GM18868 (cell line): ENCODE measurements around the gene EDEM1.

Experiments used
- ATAC-seq: cut with Tn5 transposase; IDR thresholded peaks from one replicate; pipeline ENCODE4 v1.9.1; 2021; ENCODE audit warnings: mild to moderate bottlenecking, moderate library complexity; ENCODE audit not compliant: unreplicated experiment

Gene EDEM1

DNA sequence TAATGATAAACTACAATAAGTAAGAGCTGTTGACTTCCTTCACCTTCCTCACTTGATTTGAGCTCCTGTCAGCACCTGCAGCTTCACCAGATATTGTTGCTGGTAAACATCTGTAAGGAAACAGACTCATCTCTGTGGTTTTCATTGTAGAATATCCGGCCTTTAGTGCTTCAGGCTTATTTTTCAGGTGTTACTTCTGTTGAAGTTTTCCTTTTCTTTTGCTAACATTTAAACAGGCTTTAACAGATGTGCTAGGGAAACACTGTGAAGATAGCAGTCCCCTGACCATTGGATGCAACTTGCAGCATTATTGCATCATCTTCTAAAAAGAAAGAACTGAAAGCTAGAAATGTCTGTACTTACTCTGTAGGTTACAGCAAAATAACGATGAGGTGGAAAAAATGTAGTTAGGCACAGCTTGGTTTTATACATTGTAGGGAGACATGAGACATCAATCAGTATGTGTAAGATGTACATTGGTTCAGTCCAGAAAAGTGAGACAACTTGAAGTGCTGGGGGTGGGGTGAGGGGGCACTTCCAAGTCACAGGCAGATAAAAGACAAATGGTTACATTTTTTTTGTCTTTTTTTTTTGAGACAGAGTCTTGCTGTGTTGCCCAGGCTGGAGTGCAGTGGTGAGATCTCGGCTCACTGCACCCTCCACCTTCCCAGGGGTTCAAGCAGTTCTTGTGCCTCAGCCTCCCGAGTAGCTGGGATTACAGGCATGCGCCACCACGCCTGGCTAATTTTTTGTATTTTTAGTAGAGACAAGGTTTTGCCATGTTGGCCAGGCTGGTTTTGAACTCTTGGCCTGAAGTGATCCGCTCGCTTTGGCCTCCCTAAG, 10.2 kb downstream of the EDEM1 start:
- peak; percentile 72 for ATAC-seq

DNA sequence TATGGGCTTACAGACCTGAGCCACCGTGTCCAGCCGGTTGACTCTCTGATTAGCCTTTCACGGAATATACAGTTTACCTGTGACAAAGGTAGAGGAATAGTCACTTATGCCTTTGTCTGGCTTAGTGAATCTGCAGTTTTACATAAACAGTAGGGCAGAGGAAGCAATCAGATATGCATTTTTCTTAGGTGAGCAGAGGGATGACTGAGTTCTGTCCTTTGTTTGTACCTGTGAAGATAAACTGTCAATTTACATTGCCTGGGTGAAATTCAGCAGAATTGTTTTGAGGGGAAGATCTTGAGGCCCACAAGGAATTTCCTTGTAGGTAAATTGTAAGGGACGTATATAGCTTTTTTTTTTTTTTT, 10.8 kb downstream of the EDEM1 start:
- ATAC-seq, result no peak

DNA sequence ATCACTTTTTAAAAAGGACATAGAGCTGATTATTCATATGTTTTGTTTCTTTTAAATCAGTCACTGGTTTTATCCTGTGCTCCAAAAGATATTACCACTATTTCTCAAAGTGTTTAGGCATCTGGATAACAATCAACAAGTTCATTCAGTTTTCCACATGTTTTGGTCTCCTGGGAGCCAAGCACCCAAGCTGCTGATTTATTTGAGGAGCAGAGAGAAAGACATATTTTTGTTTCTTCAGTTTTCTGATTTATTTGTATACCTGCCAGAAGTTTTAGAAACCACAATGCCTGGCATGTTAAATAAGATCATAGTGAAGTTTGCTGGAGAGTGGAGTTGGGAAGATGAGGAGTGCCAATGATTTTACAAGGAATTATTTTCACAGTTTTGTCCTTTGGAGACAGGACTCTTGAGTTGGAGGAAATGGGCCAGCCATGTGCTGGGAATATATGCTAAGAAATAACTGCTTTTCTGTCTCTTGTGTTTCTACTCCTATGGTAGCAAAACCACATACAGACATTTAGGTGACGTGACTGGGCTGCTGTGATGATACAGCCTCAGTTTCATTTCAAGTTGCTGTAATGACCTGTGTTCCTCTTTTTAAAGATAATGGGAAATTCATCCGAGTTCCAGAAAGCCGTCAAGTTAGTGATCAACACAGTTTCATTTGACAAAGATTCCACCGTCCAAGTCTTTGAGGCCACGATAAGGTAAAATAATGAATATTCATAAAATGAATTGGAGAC, 11.7 kb downstream of the EDEM1 start:
- ATAC-seq, result peak; percentile 53

DNA sequence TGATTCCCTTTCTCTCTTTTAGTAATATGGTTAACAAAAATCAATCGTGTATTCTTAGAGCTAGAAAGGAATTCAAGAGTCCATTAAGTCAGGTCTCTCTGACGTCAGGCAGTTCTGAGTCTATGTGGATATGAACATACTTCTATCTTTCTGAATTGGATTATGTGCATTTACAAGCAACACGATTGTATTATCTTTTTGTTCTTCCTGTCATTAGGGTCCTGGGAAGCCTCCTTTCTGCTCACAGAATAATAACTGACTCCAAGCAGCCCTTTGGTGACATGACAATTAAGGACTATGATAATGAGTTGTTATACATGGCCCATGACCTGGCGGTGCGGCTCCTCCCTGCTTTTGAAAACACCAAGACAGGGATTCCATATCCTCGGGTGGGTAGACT, 14.0 kb downstream of the EDEM1 start:
- ATAC-seq, result no peak

DNA sequence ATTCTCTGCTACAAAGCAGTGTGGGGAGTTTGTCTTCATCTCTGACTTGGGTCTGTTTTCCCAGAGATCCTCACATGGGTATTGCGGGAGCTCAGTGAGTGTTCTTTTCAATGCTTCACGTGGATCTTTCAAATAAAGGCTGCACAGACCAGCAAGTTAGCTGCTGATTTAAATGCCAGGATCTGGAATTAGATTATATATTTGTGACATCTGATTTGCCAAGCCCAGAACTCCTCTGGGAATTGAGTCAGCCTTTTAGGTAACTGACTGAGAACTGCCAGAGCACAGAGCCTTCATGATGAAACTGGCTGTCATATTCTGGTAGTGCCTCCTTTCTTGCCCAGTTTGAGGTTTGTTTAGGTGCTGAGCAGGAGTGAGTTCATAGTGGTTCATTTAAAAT, 14.7 kb downstream of the EDEM1 start:
- no peak for ATAC-seq

DNA sequence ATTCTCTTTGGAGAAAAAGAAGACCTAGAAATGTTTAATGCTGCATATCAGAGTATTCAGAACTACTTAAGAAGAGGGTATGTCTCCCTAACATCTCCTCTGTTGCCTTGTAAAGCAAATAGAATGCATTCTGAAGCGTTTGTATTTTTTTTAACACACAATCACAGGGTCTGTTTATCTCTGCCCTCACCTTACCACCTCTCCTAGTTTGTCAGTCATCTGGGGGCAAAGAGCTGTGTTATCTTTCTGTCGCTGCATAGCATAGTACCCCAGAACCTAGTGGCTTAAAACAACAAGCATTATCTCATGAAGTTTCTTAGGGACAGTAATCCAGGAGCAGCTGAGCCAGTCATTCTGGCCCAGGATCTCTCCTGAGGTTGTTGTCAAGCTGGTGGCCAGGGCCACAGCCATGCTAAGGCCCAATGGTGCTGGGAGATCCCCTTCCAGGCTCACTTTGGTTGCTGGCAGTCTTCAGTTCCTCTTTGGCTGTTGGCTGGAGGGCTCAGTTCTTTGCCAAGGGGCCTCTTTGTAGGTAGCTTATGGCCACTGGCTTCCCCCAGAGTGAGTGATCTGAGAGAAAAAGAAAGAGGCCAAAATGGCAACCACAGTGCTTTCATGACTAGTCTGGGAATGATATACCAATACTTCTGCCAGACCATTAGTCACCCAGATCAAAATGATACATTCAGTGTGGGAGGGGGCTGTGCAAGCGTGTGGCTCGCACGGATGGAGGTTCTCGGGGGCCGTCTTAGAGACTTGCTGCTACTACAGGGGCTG, 17.8 kb downstream of the EDEM1 start:
- ATAC-seq, result peak; percentile 98

DNA sequence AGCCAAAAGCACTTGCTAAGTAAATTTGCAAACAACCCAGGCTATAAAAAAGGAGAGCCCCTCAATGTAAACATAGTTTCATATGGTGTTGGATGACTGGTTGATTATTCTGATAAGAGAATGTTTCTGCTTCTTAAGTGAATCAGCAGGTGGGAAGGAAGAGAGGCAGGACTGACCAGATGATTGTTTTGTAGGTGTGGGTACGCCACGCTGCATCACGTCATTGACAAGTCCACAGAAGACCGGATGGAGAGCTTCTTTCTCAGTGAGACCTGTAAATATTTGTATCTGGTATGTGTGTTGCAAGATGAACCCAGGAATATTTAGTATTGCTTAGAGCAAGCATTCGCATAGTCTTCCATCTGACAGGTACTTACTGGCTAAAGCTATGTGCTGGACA, 23.4 kb downstream of the EDEM1 start:
- ATAC-seq, result no peak

DNA sequence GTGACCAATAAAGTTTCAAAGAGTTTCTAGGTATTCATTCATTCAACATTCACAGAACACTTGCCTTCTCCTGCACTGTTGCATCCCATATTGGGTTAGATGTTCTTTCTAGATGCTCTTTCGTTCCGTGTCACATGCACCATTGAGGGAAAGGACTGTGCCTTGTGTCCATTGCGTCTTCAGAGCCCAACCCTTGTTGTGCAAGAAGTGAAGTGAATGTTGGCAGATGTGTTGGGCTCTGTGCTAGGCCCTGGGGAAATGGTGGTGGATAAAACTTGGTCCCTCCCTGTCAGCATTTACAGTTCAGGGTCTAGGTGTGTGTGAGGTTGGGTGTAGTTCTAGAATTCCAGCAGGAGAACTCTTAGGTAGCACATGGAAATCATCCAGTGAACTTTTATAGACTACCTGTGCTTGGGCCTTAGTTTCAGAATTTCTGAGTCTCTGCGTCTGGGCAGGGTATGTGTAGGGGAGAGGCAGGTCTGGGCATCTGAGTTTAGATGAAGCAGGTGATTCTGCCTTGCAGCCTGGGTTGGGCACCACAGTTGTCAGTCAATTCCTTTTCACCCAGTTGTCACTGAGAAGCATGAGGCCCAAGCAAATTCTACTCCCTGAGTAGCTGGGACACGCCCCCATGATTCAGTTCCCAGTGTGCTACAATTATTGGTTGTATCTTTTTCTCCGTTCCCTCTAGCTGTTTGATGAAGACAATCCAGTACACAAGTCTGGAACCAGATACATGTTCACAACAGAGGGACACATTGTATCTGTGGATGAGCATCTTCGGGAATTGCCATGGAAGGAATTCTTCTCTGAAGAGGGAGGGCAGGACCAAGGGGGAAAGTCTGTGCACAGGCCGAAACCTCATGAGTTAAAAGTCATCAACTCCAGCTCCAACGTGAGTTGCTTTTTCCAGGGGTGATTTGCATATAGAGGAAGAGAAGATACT, 25.4 kb downstream of the EDEM1 start:
- ATAC-seq, result no peak

DNA sequence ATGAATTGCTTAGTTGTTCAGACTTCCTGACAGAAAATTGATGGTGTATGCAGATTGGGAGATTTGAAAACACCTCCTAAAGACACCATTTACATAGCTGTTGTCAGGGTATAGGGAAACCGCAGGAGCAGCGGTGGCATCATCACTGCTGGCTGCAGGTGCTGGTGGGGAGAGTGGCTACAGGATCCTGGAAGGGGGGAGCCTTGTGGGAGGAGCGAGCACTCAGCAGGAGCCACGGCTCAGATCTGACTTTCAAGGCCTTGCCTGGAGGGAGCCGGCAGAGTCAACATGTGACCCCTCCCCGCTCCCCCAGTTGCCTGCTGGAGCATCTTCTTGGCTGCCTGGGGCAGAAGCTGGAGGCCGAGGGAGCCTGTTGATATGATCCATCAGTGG, 26.1 kb downstream of the EDEM1 start:
- no peak for ATAC-seq

DNA sequence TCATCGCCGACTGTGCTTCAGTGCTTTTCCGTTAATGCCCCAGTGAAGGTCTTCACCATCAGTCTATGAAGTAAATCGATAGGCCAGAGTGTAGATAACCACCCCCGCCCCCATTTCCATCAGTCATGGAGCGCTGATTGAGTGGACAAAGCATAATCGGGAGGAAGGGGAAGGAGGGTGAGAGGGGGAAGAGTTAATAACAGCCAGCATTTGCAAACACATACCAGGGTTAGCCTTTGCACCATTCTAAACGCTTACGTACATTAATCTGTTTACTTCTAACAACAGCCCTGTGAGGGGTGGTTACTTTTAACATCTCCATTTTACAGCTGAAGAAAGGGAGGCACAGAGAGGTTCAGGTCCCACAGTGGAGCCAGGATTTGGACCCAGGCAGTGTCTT, 26.8 kb downstream of the EDEM1 start:
- no peak for ATAC-seq

DNA sequence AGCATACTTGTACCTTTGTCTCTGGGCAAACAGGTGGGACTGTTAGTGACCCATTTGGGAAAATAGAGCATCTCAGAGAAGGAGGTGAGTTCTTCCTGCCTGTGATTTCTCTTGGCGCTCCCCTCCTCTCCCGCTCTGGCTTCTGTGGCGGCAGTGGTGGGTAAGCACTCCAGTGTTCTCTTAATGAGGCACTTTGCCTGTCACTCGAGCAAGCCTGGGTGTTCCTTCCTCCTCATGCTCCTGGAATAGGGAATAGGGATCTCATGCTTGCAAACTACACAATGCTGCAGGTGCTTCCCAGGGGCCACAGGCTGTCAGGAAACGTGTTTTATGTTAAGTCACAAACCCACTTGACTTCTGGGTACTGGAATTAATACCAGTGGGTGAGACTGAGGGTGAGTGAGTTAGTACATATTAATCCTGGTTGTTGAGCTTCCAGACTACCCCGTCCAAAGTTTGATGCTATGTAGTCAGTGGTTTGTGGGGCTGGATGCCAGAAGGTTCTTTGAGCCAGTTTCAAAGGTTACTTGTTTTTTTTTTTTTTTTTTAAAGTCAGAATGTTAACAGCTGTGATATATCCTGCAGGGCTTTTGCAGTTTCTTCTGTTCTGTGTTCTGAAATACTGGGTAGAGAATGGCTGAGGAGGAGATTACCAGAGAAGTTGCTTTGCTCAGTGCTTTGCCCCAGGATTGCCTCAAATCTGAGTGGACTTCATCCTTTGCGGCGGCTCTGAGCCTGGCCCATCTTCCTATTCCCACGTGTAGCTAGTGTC, 30.5 kb downstream of the EDEM1 start:
- no peak for ATAC-seq

DNA sequence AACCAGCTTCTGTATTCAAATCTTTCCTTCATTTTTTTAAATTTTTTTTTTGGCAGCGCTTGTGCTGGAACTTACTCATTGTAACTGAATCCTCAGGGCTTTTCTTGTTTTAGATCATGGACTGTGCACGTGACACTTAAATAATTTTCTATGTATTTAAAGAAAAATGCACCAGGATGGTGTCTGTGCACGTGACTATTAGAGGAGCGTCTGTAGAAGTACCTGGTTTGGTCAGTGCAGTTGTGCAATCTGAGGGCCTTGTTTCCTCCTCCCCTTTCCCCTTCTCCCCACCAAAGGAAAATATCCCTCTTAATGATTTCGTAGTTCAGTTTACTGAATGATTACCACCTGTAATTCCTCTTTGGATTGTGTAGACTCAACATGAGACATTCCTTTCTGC, 31.3 kb downstream of the EDEM1 start:
- ATAC-seq, result no peak

DNA sequence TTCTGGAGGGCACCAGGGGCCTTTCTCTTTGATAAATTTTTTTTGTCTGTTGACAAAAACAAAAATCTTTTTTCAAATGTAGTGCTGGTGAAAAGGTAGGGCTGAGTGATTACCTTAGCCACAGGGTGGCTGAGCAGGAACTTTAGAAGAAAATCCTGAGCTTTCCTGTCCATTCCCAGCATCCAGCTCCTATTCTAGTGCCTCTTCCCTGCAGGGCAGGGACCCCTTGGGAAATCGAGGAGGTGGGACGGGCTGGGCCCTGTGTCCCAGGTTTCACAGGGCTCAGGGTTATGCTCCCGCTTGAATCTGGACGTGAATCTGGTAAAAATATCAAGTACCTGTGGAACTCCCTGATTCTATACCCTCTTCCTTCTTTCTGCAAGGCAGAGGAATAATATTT, 31.7 kb downstream of the EDEM1 start:
- no peak for ATAC-seq

DNA sequence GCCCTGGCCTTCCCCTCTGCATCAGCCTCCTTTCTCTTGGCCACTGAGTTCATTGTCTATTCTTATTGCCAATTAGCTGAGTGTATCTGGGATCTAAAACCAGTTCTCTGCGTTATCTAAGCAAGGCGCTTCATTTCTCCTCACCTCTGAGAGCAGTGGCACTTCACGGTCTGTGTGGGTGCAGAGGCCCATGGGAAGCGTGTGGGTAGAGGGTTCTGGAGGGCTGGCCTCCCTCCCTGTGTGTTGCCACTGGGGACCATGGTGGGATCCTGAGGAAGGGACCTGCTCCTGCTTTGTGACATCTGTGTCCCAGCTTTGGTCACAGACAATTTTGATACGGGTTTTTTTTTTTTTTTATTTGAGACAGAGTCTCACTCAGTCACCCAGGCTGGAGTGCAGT, 32.7 kb downstream of the EDEM1 start:
- no peak for ATAC-seq

DNA sequence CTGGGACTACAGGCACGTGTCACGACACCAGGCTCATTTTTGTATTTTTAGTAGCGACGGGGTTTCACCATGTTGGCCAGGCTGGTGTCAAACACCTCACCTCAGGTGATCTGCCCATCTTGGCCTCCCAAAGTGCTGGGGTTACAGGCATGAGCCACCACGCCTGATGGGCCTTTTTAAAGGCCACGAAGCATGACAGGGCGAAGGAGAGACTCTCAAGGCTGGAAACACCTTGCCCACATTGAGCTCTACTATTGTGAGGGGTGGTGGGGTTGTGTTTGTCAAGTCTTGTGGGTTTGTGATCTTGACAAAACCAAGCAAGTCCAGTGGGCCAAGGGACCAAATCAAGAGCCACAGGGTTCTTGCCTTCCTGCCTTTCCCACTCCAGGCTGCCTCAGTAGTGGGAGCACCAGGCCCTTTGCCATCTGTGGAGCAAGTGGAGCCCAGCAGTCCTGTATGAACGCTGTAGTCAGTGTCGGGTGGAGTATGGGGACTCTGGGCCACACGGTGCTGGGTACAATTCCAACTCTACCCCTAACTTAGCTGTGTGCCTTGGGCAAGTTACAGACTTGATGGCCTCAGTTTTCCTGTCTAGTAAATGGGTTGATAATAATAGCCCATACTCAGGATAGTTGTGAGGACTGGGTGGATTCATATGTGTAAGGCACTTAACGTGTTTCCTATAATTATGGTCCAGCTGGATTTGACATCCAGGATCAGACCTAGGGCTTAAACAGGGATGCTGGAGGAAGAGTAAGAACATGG, 33.3 kb downstream of the EDEM1 start:
- no peak for ATAC-seq

DNA sequence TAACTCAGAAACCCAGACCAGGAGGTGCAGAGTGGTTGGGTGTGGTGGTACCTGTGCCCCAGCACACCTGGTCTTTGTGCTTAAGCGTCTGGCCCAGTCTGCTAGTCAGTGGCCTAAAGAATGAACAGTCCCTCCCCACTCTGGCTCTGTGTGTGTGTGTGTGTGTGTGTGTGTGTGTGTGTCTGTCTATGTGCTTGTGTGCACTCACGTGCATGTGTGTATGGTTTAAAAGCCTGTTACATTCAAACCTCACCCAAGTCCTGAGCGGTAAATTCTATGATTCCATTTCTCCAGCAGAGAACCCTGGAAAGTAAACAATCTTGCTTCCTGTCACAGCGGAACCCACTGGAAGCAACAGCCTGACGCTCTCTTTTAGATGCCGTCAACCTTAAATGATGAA, 34.2 kb downstream of the EDEM1 start:
- ATAC-seq, result no peak

DNA sequence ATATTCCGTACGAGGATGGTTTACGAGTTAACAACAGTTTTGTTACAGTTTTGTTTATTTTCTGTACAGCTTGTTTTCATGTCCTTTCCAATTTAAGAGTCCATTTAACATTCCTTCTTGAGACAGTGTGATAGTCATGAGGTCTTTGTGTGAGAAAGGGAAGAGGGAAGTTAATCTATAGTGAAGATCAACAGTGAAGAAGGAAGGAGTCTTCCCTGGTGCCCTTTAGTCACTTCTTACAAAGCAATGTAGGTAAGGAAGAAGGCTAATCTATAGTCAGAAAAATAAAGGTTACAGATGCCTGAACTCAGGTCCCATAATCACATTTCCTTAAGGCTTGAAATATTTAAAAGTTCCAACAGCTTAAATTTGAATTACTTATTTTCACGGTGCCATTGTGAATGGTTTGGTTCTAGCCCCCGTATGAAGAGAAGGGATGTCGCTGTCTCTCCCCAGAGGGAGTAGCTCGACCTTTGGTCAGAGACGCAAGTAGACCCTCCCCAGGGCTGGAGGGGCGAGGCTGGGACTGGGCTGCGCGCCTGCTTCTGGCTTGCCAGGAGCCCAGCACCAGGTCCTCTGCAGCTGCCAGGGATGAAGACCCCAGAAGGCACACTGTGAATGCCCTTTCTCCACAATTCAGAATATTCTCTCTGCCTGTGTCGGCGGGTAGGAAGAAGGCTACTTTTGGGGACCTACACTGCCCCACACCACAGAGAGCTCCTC, 34.9 kb downstream of the EDEM1 start:
- no peak for ATAC-seq

DNA sequence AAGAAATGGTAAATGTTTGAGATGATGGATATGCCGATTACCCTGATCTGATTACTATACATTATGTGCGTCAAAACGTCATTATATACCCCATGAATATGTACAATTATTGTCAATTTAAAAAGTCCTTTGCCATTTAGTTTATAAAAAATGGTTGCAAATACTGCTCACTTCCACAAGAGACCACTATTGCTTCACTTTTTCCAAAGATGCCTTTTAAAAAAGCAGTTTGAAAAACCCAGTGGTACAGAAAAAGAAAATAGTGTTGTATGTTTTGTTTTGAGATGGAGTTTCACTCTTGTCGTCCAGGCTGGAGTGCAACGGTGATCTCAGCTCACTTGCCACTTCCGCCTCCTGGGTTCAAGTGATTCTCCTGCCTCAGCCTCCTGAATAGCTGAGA, 39.3 kb downstream of the EDEM1 start:
- ATAC-seq, result peak; percentile 43
